Gastroesophageal sphincter (tissue), 4 donors: ENCODE measurements around the gene ICE1. TPM values are rescaled to one million over a fixed set of nuclear protein-coding genes. Genes with fewer than 3 reads are reported as not detected.
"Not testable (repeated sequence)": the region's sequence is repeated elsewhere in the genome, so short reads cannot be mapped to it uniquely, and the experiment has no call there.

ENCODE experiments used
- ATAC-seq: fragments of 150-250 bp; one replicate; pipeline ENCODE4 v1.9.1; 2016; ENCODE audit warnings: mild to moderate bottlenecking, moderate library complexity
- H3K27ac ChIP-seq, 4 donors: fragments of 200-600 bp; sonication (generic) in 3 of 4; 1 replicate in 3 of 4; 2 replicates in 1 of 4; pipeline ENCODE4 v1.5.1; 2016 to 2019
- H3K27me3 ChIP-seq: fragments of 200-600 bp; sonication (generic); one replicate; pipeline ENCODE4 v1.5.1; 2019
- H3K36me3 ChIP-seq, 2 donors: fragments of 200-600 bp; sonication (generic); one replicate each; pipeline ENCODE4 v1.5.1; 2019; ENCODE audit warnings: control low read depth in 1 of 2
- H3K4me1 ChIP-seq, 3 donors: fragments of 200-600 bp; sonication (generic); 1 replicate in 2 of 3; 2 replicates in 1 of 3; pipeline ENCODE4 v1.5.1; 2016 to 2019; ENCODE audit warnings: control low read depth in 2 of 3
- H3K4me3 ChIP-seq, 2 donors: fragments of 200-600 bp; sonication (generic); one replicate each; pipeline ENCODE4 v1.5.1; 2019; ENCODE audit warnings: mild to moderate bottlenecking in 1 of 2, moderate library complexity in 1 of 2
- H3K9me3 ChIP-seq, 3 donors: fragments of 200-600 bp; sonication (generic); one replicate each; pipeline ENCODE4 v1.5.1; 2017 to 2019; ENCODE audit warnings: control low read depth in 2 of 3
- CTCF ChIP-seq, 4 experiments: fragments of 200-600 bp in 2 of 4; fragments of 450-650 bp in 2 of 4; sonication (generic) in 1 of 4; IDR thresholded peaks; one replicate each; pipeline ENCODE4 v1.5.1; 2017 to 2019; ENCODE audit warnings: antibody characterized with exemption in 4 of 4, mild to moderate bottlenecking in 2 of 4, moderate library complexity in 2 of 4
- EP300 ChIP-seq: sonication (generic); formaldehyde crosslinking; IDR thresholded peaks from one replicate; pipeline ENCODE4 v1.6.1; 2017; ENCODE audit warnings: antibody characterized with exemption, mild to moderate bottlenecking
- POLR2A ChIP-seq, 2 donors: fragments of 450-650 bp; IDR thresholded peaks; one replicate each; pipeline ENCODE4 v1.6.1; 2017; ENCODE audit warnings: antibody characterized with exemption in 2 of 2, mild to moderate bottlenecking in 2 of 2, moderate library complexity in 1 of 2
- POLR2AphosphoS5 ChIP-seq: sonication (generic); formaldehyde crosslinking; IDR thresholded peaks from one replicate; pipeline ENCODE4 v1.6.1; 2017; ENCODE audit warnings: antibody characterized with exemption
- WGBS, 2 donors: methylation state at CpG; one replicate each; pipeline ENCODE4 v1.1.5; 2018; ENCODE audit warnings: low coverage in 1 of 2; 5-methylcytosine and 5-hydroxymethylcytosine counted together
- total RNA-seq, 4 donors: library from RNA; depleted of rRNA; stranded (reverse); fragments of >200 nt; gene quantifications; one replicate each; pipeline ENCODE4 v1.1.0, GENCODE V29; 2016

The ICE1 gene
- total RNA-seq, 4 donors from 2014 or later: 28.0 to 41.6 (median 34.7) TPM

GRCh38 chr5:5505815-5506214, 83.3 kb downstream of the ICE1 start:
- no peak for ATAC-seq
- Histone ChIP-seq H3K36me3 (no peaks in the 10 kb centered on the region), H3K4me3 (no peak overlapping the region), H3K9me3 (peaks cover 0 to 14% (median 0%) of the 10 kb centered on the region in 3 donors), H3K27me3 (no peaks in the 10 kb centered on the region), H3K4me1 (no peaks in the 10 kb centered on the region), H3K27ac (no peak overlapping the region)
- TF ChIP-seq POLR2A (IDR thresholded peaks at IDR 0.05) (no peak), CTCF (IDR thresholded peaks at IDR 0.05) (no peak), EP300 (no peak), POLR2AphosphoS5 (no peak)
- 80 to 84% methylated on average over 1 to 3 of the region's 3 CpGs for WGBS, 2 donors

- Histone ChIP-seq H3K36me3 (no peaks in the 10 kb centered on the region), H3K27ac (no peak overlapping the region), H3K4me3 (no peak overlapping the region), H3K4me1 (no peaks in the 10 kb centered on the region), H3K9me3 (peaks cover 0 to 14% (median 0%) of the 10 kb centered on the region in 3 donors), H3K27me3 (no peaks in the 10 kb centered on the region)
- no peak for ATAC-seq
- WGBS, 2 donors: 76% methylated on average over 2 of the region's 2 CpGs; no CpG with 5 or more reads in 1 of the 2 donors
- TF ChIP-seq POLR2AphosphoS5 (no peak), POLR2A (IDR thresholded peaks at IDR 0.05) (no peak), CTCF (IDR thresholded peaks at IDR 0.05) (no peak), EP300 (no peak)
Measured at GRCh38 chr5:5508391-5508790, 85.9 kb downstream of the ICE1 start.

GRCh38 chr5:5511904-5512416, 89.5 kb downstream of the ICE1 start:
- Histone ChIP-seq H3K4me3 (no peak overlapping the region), H3K36me3 (no peaks in the 10 kb centered on the region), H3K4me1 (no peaks in the 10 kb centered on the region), H3K27ac (no peak overlapping the region), H3K27me3 (no peaks in the 10 kb centered on the region), H3K9me3 (no peaks in the 10 kb centered on the region)
- TF ChIP-seq POLR2AphosphoS5: no peak
- no peak for TF ChIP-seq EP300
- TF ChIP-seq POLR2A (IDR thresholded peaks at IDR 0.05): no peak
- TF ChIP-seq CTCF (IDR thresholded peaks at IDR 0.05): no peak
- ATAC-seq: no peak
- 90 to 100% methylated on average over 1 to 6 of the region's 11 CpGs for WGBS, 2 donors

GRCh38 chr5:5512543-5512942, 90.1 kb downstream of the ICE1 start:
- WGBS, 2 donors: 33 to 42% methylated on average over 4 of the region's 4 CpGs
- no peak overlapping the region for H3K4me3 ChIP-seq
- no peak for TF ChIP-seq POLR2A (IDR thresholded peaks at IDR 0.05)
- TF ChIP-seq CTCF (IDR thresholded peaks at IDR 0.05): no peak
- TF ChIP-seq POLR2AphosphoS5: no peak
- no peak for TF ChIP-seq EP300
- H3K36me3 ChIP-seq: no peaks in the 10 kb centered on the region
- H3K9me3 ChIP-seq: no peaks in the 10 kb centered on the region
- no peaks in the 10 kb centered on the region for H3K27me3 ChIP-seq
- H3K27ac ChIP-seq: no peak overlapping the region
- ATAC-seq: no peak
- H3K4me1 ChIP-seq: no peaks in the 10 kb centered on the region

- H3K36me3 ChIP-seq, H3K9me3 ChIP-seq, H3K4me3 ChIP-seq, H3K27me3 ChIP-seq, H3K4me1 ChIP-seq, ATAC-seq, H3K27ac ChIP-seq: not testable (repeated sequence)
- WGBS, 2 donors: 83% methylated on average over 2 of the region's 4 CpGs; no CpG with 5 or more reads in 1 of the 2 donors
Measured at GRCh38 chr5:5520622-5521021, 98.1 kb downstream of the ICE1 start.
